ENCODE results near the gene TRIM43. TPM values are rescaled to one million over a fixed set of nuclear protein-coding genes. Genes with fewer than 3 reads are reported as not detected.
A peak's percentile ranks its signal among the peaks of the same experiment; 100 is the strongest.
"Not testable (repeated sequence)": the region's sequence is repeated elsewhere in the genome, so short reads cannot be mapped to it uniquely, and the experiment has no call there.

The TRIM43 gene
- total RNA-seq, 1 experiment from 2014 or later, result not detected

DNA sequence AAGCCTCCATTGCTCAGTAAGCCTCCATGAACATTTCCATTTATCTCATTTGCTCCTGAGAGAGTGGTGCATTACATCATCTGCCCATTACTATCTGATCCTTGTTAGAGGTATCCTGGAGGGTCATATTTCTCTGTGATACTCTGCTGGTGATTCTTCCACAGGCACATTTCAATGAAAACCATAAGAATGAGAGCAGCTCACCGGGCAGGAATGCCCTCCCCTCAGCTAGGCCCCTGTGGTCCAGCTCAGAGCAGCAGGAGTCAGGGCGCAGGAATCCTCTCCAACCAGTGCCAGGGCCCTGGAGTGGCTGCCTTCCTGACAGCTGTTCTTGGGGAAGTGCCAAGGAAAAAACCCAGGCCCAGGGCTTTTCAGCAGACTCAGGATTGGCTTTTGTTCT is 50.0 kb downstream of the TRIM43 start:
- H3K27me3 Mint-ChIP-seq (ENCODE audit: unreplicated experiment); BruUV-seq (replicated peaks): not testable (repeated sequence)

DNA sequence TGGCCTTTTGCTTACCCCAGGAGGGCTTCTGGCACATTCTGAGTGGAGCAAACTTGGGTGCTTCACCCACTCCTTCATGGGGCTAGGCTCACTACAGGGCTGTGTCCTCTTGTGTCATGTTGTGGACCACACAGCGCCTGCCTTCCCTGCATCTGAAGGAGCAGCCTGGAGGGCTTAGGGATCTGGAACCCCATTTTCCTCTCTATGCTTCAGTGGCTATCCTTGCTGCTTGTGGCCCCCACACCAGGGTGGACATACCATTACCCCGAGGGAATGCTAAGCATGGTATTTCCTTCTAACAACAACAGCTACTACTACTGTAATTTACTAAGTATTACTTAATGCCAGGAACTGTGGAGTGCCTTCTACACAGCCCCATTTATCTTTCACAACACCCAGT is 50.6 kb downstream of the TRIM43 start:
- DNase-seq; CTCF ChIA-PET; intact Hi-C loops (cut with micrococcal nuclease; ENCODE audit: unreplicated experiment); BruUV-seq (replicated peaks); H3K4me1 Mint-ChIP-seq (ENCODE audit: low read depth, unreplicated experiment); H3K27me3 Mint-ChIP-seq (ENCODE audit: unreplicated experiment); H3K36me3 Mint-ChIP-seq (ENCODE audit: insufficient read depth, unreplicated experiment); H3K4me3 Mint-ChIP-seq (ENCODE audit: low read depth, unreplicated experiment); H3K27ac Mint-ChIP-seq (ENCODE audit: unreplicated experiment); H3K9me3 Mint-ChIP-seq (ENCODE audit: low read depth, unreplicated experiment): not testable (repeated sequence)

More for the DNA sequence above, 50.0 kb downstream of the TRIM43 start:
- H3K9me3 Mint-ChIP-seq (ENCODE audit: low read depth, unreplicated experiment); H3K27ac Mint-ChIP-seq (ENCODE audit: unreplicated experiment); H3K4me3 Mint-ChIP-seq (ENCODE audit: low read depth, unreplicated experiment); CTCF ChIA-PET; DNase-seq; intact Hi-C loops (cut with micrococcal nuclease; ENCODE audit: unreplicated experiment); H3K4me1 Mint-ChIP-seq (ENCODE audit: low read depth, unreplicated experiment); H3K36me3 Mint-ChIP-seq (ENCODE audit: insufficient read depth, unreplicated experiment): not testable (repeated sequence)

DNA sequence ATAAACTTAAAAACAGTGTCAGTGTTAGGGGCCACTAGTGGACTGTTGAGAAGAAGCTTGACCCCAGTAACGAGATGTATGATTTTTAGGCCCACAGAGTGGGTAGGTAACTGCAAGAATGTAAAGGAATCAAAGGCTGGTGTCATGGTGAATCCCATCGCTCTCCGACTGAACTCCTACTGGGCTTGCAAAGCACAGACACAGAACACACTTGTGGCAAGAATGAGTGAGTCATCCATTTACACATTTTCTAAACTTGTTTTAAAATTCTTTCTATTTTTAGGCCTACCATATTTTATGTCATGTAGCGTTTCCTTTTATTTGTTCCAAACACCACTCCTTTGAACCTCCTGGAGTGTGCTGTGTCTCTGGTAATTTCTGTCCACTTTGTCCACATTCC is 51.1 kb downstream of the TRIM43 start:
- H3K9me3 Mint-ChIP-seq (ENCODE audit: low read depth, unreplicated experiment); BruUV-seq (replicated peaks); H3K27ac Mint-ChIP-seq (ENCODE audit: unreplicated experiment); H3K4me3 Mint-ChIP-seq (ENCODE audit: low read depth, unreplicated experiment); intact Hi-C loops (cut with micrococcal nuclease; ENCODE audit: unreplicated experiment); DNase-seq; CTCF ChIA-PET; H3K36me3 Mint-ChIP-seq (ENCODE audit: insufficient read depth, unreplicated experiment); H3K27me3 Mint-ChIP-seq (ENCODE audit: unreplicated experiment); H3K4me1 Mint-ChIP-seq (ENCODE audit: low read depth, unreplicated experiment): not testable (repeated sequence)

DNA sequence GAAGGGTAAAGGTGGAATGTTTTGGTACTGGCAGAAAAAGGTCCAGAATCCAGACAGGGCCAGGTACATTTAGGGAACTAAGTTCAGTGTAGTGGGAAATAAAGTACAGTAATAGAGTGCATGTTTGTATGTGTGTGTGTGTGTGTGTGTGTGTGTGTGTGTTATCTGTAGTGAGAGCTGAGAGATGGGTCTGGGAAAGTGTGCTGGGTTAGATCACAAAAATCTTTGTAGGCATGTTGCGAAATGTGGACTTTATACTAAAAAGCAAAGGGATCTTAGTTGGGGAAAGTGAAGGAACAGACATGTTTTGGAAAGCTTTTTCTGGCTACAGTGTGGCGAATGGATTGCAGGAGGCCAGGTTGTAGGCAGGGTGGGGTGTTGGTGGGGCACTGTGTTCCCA is 53.5 kb downstream of the TRIM43 start:
- H3K4me1 Mint-ChIP-seq (ENCODE audit: low read depth, unreplicated experiment); BruUV-seq (replicated peaks); DNase-seq; H3K9me3 Mint-ChIP-seq (ENCODE audit: low read depth, unreplicated experiment); CTCF ChIA-PET; H3K36me3 Mint-ChIP-seq (ENCODE audit: insufficient read depth, unreplicated experiment); H3K27me3 Mint-ChIP-seq (ENCODE audit: unreplicated experiment); intact Hi-C loops (cut with micrococcal nuclease; ENCODE audit: unreplicated experiment): not testable (repeated sequence)
- Mint-ChIP-seq H3K4me3 (ENCODE audit: low read depth, unreplicated experiment) (peak overlapping the region; percentile 5), H3K27ac (ENCODE audit: unreplicated experiment) (peak overlapping the region; percentile 82)

DNA sequence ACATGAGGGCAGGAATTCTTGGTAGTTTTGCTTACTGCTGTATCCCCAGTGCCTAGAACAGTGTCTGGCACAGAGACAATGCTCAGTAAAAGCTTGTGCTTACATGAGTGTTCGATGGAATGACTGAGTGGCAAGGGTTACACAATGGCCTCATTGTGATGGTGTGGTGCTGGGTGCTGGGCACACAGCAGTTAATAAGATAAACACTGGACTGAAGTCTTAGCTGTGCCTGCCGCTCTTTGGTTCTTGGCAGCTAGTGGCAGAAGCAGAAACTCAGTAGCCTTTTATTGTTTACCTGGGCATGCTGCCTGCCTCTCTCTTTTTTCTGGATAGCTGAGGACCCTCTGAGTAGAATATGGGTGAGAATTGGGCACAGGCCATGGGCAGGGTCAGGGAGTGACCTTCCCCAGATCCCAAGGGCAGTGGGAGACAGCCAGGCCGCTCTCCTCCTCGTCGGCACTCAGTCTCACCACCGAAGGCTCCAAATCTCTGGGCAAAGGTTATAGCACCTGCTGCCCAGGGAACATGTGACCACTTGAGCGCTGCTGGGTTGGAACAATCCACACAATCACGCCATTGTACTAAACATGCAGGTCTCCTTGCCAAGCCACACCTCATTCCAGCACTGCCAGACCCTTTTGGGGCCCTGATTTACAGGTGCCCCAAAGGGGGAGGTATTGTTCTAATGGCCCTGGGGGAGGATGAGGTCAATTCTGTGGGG is 54.6 kb downstream of the TRIM43 start:
- H3K4me3 Mint-ChIP-seq (ENCODE audit: low read depth, unreplicated experiment); CTCF ChIA-PET; H3K27ac Mint-ChIP-seq (ENCODE audit: unreplicated experiment); H3K9me3 Mint-ChIP-seq (ENCODE audit: low read depth, unreplicated experiment); H3K4me1 Mint-ChIP-seq (ENCODE audit: low read depth, unreplicated experiment); DNase-seq; H3K36me3 Mint-ChIP-seq (ENCODE audit: insufficient read depth, unreplicated experiment); BruUV-seq (replicated peaks); H3K27me3 Mint-ChIP-seq (ENCODE audit: unreplicated experiment); intact Hi-C loops (cut with micrococcal nuclease; ENCODE audit: unreplicated experiment): not testable (repeated sequence)

DNA sequence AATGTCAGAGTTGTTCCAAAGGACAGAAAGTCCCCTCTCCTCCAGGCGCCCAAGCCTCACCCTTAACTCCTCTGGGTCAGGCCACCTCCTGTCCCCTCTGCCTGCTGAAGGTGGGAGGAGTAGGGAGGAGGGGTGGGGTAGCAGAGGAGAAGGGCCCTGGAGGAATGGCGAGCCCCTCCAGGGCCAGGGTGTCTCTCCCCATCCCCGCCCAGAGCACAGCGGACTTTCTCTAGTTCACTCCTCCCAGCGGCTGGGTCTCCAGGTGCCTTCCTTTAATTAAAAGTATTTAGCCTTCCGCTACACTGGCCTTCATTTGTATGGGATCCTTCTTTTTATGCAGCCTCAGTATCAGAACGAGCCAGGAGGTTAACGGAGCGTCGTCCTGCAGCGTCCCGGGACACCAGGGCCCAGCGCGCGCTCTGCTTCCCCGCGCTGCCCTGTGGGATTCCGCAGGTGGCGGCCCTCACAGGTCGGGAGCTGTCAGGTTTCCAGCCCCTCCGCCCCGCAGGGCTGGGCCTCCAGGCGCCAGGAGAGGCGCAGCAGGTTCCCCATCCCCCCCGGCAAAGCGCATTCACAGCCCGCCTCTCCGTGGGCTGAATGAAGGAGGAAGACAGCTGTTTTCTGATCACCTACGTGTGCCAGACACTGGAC is 57.2 kb downstream of the TRIM43 start:
- CTCF ChIA-PET; H3K9me3 Mint-ChIP-seq (ENCODE audit: low read depth, unreplicated experiment); DNase-seq; intact Hi-C loops (cut with micrococcal nuclease; ENCODE audit: unreplicated experiment); H3K4me3 Mint-ChIP-seq (ENCODE audit: low read depth, unreplicated experiment); H3K36me3 Mint-ChIP-seq (ENCODE audit: insufficient read depth, unreplicated experiment); H3K4me1 Mint-ChIP-seq (ENCODE audit: low read depth, unreplicated experiment); H3K27me3 Mint-ChIP-seq (ENCODE audit: unreplicated experiment); H3K27ac Mint-ChIP-seq (ENCODE audit: unreplicated experiment); BruUV-seq (replicated peaks): not testable (repeated sequence)

Other genes with a start within 250 kb of the TRIM43 start
- gene FAHD2A, start 189.3 kb upstream of the TRIM43 start, total RNA-seq (2022), result 26.8 and 29.1 TPM in 2 replicates
- not detected in 2 replicates for gene TRIM43B, start 107.2 kb upstream of the TRIM43 start, total RNA-seq (2022)

Measured in Calu3 (cell line).